K562 (cell line): Measurements from ENCODE around the gene LYPD3. TPM values are rescaled to one million over a fixed set of nuclear protein-coding genes. Genes with fewer than 3 reads are reported as not detected.

Experiments used
- CEBPZ ChIP-seq: fragments of 150-350 bp; IDR thresholded peaks from 2 replicates; pipeline ENCODE4 v1.6.1; 2014; ENCODE audit warnings: low read depth, mild to moderate bottlenecking, low read length, borderline replicate concordance
- COPS2 ChIP-seq: fragments of 450-650 bp; conservative IDR thresholded peaks from 2 replicates; pipeline ENCODE4 v1.6.1; 2016; ENCODE audit warnings: mild to moderate bottlenecking, moderate library complexity
- CXXC5 ChIP-seq: fragments of 250-450 bp; sonication (Bioruptor Pico); IDR thresholded peaks from 2 replicates; pipeline ENCODE4 v1.8.0; 2022; ENCODE audit warnings: inconsistent platforms, mild to moderate bottlenecking, moderate library complexity
- DEAF1 ChIP-seq: fragments of 450-650 bp; formaldehyde crosslinking; IDR thresholded peaks from 2 replicates; pipeline ENCODE4 v1.4.0; 2020; ENCODE audit warnings: mild to moderate bottlenecking, moderate library complexity
- DMBX1 ChIP-seq: fragments of 250-450 bp; sonication (Bioruptor Pico); IDR thresholded peaks from 2 replicates; pipeline ENCODE4 v1.8.0; 2022; ENCODE audit warnings: inconsistent platforms, mild to moderate bottlenecking, moderate library complexity, borderline replicate concordance
- HLTF ChIP-seq: fragments of 450-650 bp; IDR thresholded peaks from 2 replicates; pipeline ENCODE4 v1.6.1; 2016
- KAT2B ChIP-seq: IDR thresholded peaks from one replicate; pipeline ENCODE4 v1.6.1; 2012; ENCODE audit warnings: low read depth, mild to moderate bottlenecking, control low read depth, inconsistent platforms, low read length, moderate library complexity
- NELFE ChIP-seq: IDR thresholded peaks from 2 replicates; pipeline ENCODE4 v1.6.1; 2011; ENCODE audit warnings: mild to moderate bottlenecking; ENCODE audit not compliant: insufficient read depth, insufficient read length
- SFPQ ChIP-seq: fragments of 200-400 bp; formaldehyde crosslinking; IDR thresholded peaks from 2 replicates; pipeline ENCODE4 v1.6.1; 2017; ENCODE audit warnings: mild to moderate bottlenecking, low read depth, low read length, moderate library complexity
- XRCC5 ChIP-seq: fragments of 200-400 bp; formaldehyde crosslinking; IDR thresholded peaks from 2 replicates; pipeline ENCODE4 v1.6.1; 2017; ENCODE audit warnings: low read depth, mild to moderate bottlenecking, low read length
- polyA plus RNA-seq, 8 experiments: library from polyadenylated mRNA; depleted of rRNA in 4 of 8; stranded (reverse) in 5 of 8; unstranded in 3 of 8; fragments of >200 nt; fragmentation: Nextera tagmentation in 2 of 8; fragmentation: Illumina TruSeq in 1 of 8; extraction: Ambion mirVana in 2 of 8; extraction: Trizol in 1 of 8; gene quantifications; 2 replicates each; pipeline versions ENCODE4 v1.2.1 to v1.2.3, GENCODE V29; 2011 to 2014; ENCODE audit warnings: inconsistent platforms in 1 of 8, missing spikeins in 1 of 8
- total RNA-seq, 7 experiments: library from RNA; depleted of rRNA in 6 of 7; stranded (reverse); fragments of >200 nt in 6 of 7; fragmentation: Illumina TruSeq in 2 of 7; extraction: Trizol in 2 of 7; gene quantifications; 2 replicates each; pipeline versions ENCODE4 v1.2.1 to v1.2.3, GENCODE V29; 2011 to 2021; ENCODE audit warnings: low replicate concordance in 1 of 7

Gene LYPD3
- total and polyA plus RNA-seq, 9 of the 15 experiments (the other 6 are each of a cell fraction or from before 2014, with no cell fraction given): 0.04 to 0.33 (median 0.20) TPM; not detected in 1

- no peak for TF ChIP-seq CEBPZ
- peak; percentile 82 for TF ChIP-seq DEAF1
- no peak for TF ChIP-seq KAT2B
- no peak for TF ChIP-seq NELFE
- 0 out of 2 replicates have a peak, but pooled peaks have one; percentile 50 for TF ChIP-seq XRCC5
- no peak for TF ChIP-seq HLTF
- no peak for TF ChIP-seq CXXC5 (CRISPR knock-in tag)
- no peak for TF ChIP-seq COPS2
- TF ChIP-seq SFPQ: no peak
- TF ChIP-seq DMBX1 (CRISPR knock-in tag): no peak
These were observed 18.5 kb downstream of the LYPD3 start (continued) for GRCh38 chr19:43446746-43447489.
